Measurements from ENCODE around the gene LOXL1.
"Not testable (repeated sequence)": the region's sequence is repeated elsewhere in the genome, so short reads cannot be mapped to it uniquely, and the experiment has no call there.

The LOXL1 gene

DNA sequence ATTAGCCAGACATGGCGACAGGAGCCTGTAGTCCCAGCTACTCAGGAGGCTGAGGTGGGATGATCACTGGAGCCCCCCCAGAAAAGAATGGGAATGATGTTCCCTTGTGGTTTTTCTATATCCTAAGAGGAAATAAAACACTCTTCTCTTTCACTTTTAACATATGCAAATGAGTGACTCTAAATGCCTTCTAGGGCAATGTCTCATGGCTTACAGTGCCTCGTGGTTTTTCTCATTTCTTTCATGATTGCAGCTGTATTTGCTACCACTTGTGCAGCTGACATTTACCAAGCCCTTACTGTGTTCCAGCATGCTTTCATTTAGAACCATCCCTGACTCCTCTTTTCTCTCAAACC, 39.5 kb downstream of the LOXL1 start:
- TF ChIP-seq CTCF (IDR thresholded peaks at IDR 0.05; ENCODE audit: low read depth, low read length) = no peak
- no peak overlapping the region for H3K4me3 ChIP-seq (ENCODE audit: low read depth, low read length)
- in situ Hi-C loops (cut with HindIII; ENCODE audit: low sequenced_read_pairs) = no loop called here
- DNase-seq (ENCODE audit: low read depth, low spot score) = peak; percentile 62

GRCh38 chr15:73968461-73968860, 42.2 kb downstream of the LOXL1 start:
- in situ Hi-C loops (cut with HindIII; ENCODE audit: low sequenced_read_pairs) = no loop called here
- H3K4me3 ChIP-seq (ENCODE audit: low read depth, low read length) = no peak overlapping the region
- DNase-seq (ENCODE audit: low read depth, low spot score) = no peak
- TF ChIP-seq CTCF (IDR thresholded peaks at IDR 0.05; ENCODE audit: low read depth, low read length) = no peak

- DNase-seq (ENCODE audit: low read depth, low spot score) = no peak
- TF ChIP-seq CTCF (IDR thresholded peaks at IDR 0.05; ENCODE audit: low read depth, low read length) = no peak
- no peak overlapping the region for H3K4me3 ChIP-seq (ENCODE audit: low read depth, low read length)
- in situ Hi-C loops (cut with HindIII; ENCODE audit: low sequenced_read_pairs) = no loop called here
Observed at GRCh38 chr15:73969151-73969759, 43.0 kb downstream of the LOXL1 start.

- in situ Hi-C loops (cut with HindIII; ENCODE audit: low sequenced_read_pairs) = no loop called here
- peak; percentile 83 for DNase-seq (ENCODE audit: low read depth, low spot score)
- peak; percentile 88 for TF ChIP-seq CTCF (IDR thresholded peaks at IDR 0.05; ENCODE audit: low read depth, low read length)
- no peak overlapping the region for H3K4me3 ChIP-seq (ENCODE audit: low read depth, low read length)
Observed at GRCh38 chr15:73972984-73973682, 46.9 kb downstream of the LOXL1 start.

GRCh38 chr15:73973683-73974200, 47.5 kb downstream of the LOXL1 start:
- H3K4me3 ChIP-seq (ENCODE audit: low read depth, low read length); DNase-seq (ENCODE audit: low read depth, low spot score); in situ Hi-C loops (cut with HindIII; ENCODE audit: low sequenced_read_pairs): not testable (repeated sequence)

- in situ Hi-C loops (cut with HindIII; ENCODE audit: low sequenced_read_pairs); H3K4me3 ChIP-seq (ENCODE audit: low read depth, low read length); DNase-seq (ENCODE audit: low read depth, low spot score): not testable (repeated sequence)
Observed at GRCh38 chr15:73975440-73976125, 49.3 kb downstream of the LOXL1 start.

GRCh38 chr15:73978896-73979295, 52.6 kb downstream of the LOXL1 start:
- no peak for TF ChIP-seq CTCF (IDR thresholded peaks at IDR 0.05; ENCODE audit: low read depth, low read length)
- no peak overlapping the region for H3K4me3 ChIP-seq (ENCODE audit: low read depth, low read length)
- no peak for DNase-seq (ENCODE audit: low read depth, low spot score)
- in situ Hi-C loops (cut with HindIII; ENCODE audit: low sequenced_read_pairs) = no loop called here
